Amniotic epithelial cell (primary cell): ENCODE results near the gene GABARAPL1.
"Not testable (repeated sequence)": the region's sequence is repeated elsewhere in the genome, so short reads cannot be mapped to it uniquely, and the experiment has no call there.

Experiments used
- DNase-seq: peaks from one replicate; pipeline ENCODE4 v3.0.0-alpha.2; 2010; ENCODE audit warnings: low read depth

GABARAPL1 gene

DNA sequence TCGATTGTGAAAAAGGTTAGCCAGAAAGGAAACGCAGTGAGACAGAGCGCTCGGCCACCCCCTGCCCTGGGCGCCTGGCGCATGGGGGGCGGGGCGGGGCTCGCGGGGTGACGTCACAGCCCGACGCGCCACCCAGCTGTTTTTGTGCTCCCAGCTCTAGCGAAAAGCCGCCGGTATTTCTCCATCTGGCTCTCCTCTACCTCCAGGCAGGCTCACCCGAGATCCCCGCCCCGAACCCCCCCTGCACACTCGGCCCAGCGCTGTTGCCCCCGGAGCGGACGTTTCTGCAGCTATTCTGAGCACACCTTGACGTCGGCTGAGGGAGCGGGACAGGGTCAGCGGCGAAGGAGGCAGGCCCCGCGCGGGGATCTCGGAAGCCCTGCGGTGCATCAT lies at the start of gene GABARAPL1:
GABARAPL1 (plus strand) TSS at position 139 of the 393 bp plus-strand sequence; CDS start at position 392, 253 bp downstream.
- peak; percentile 83 for DNase-seq

GRCh38 chr12:10163084-10163483 lies 49.6 kb upstream of the GABARAPL1 start:
- no peak for DNase-seq

- peak; percentile 37 for DNase-seq
These were observed 47.3 kb upstream of the GABARAPL1 start for GRCh38 chr12:10165421-10165820.

GRCh38 chr12:10167599-10167998 lies 45.1 kb upstream of the GABARAPL1 start:
- DNase-seq: peak; percentile 70

DNA sequence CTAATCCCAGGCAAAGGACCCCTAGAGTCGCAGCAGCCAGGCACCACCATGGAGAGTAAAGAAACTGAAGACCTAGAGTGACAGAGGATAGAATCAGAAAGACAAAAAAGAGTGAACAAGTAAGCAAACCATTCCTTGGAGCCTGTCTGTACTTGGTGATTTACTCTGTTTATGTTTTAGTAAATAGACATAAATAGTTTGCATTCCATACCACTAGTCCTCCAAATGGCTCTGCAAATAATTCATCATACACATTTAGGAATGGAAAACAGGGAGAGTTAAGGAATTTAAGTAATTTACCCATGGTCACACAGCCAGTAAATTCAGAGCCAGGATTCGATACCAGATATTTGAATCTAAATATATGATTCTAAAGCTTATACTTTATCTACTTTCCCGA lies 43.6 kb upstream of the GABARAPL1 start:
- DNase-seq: peak; percentile 68

DNA sequence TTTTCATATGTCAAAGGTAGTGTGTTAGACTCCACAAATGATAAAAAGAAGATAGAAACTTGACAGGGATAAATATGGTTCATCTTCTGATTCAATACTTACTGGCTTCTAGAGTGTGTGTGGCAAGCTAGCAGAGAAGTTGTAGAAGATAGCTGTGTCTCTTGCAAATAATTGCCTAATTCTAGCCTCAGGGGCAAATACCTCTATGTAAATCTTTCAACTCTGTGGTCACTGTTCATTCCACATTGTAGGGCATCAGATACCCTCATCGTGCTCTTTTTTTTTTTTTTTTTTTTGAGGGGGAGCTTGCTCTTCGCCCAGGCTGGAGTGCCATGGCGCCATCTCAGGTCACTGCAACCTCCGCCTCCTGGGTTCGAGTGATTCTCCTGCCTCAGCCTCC lies 42.5 kb upstream of the GABARAPL1 start:
- peak; percentile 70 for DNase-seq

DNA sequence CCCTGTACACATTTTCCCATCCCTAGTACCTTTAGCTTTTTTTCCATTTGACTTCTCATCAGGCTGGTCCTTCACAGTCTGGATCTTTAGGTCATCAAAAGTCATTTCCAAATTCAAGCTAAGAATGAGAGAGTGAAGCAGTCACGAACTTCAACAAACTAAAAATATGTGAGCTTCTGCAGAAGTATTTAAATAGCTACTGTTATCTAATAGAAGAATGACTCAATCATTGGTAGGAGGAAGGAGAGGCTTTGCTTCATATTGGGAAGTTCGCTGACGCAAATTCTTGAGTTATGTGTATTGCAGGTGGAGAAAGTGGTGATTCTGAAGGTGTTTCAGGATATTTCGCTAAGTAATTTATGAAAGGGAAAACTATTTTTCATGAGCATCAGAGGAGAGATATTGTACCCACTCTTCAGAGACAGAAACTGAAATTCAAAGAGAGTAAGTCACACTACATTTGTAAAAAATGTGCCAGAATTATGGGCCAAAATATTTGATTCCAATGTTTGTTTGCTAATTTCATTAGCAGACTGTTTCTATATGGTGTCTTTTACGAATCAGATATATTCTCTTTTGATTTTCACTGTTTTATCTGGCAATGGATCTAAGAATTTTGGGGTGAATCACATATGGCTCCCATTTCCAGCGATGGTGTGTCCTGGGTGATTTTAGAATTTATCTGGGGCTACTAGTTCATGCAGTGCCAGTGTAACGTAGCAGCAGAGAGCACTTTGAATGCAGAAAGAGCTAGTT lies 40.5 kb upstream of the GABARAPL1 start, which contains the start of gene OLR1:
OLR1 (minus strand) TSS at position 160 of the 756 bp plus-strand sequence; CDS start at position 105, 55 bp downstream.
- peak; percentile 69 for DNase-seq

- DNase-seq: no peak
These were observed 37.6 kb upstream of the GABARAPL1 start for GRCh38 chr12:10174986-10175614.

GRCh38 chr12:10175846-10176636 lies 36.6 kb upstream of the GABARAPL1 start:
- DNase-seq: no peak

DNA sequence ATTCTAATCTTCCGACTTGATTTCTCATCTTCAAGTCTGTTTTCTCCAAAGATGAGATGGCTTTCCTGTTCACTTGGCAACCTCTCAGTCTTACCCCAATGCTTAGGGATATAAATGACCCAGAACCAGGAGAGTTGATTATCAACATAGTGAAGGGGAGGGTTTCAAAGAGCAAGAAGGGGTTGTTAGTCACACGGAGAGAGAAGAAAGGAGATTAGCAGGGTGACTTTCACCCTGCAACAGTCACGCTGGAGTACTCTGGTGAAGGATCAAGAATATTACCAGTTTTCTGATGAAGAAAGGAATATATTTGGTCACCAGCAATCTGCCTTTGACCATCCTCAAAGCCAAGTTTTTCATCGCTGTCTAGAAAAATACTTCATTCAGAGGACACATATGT lies 33.9 kb upstream of the GABARAPL1 start, which contains the start of gene TMEM52B:
TMEM52B (plus strand) TSS at position 212 of the 400 bp plus-strand sequence. CDS start 543 bp downstream, outside the sequence.
- peak; percentile 32 for DNase-seq

DNA sequence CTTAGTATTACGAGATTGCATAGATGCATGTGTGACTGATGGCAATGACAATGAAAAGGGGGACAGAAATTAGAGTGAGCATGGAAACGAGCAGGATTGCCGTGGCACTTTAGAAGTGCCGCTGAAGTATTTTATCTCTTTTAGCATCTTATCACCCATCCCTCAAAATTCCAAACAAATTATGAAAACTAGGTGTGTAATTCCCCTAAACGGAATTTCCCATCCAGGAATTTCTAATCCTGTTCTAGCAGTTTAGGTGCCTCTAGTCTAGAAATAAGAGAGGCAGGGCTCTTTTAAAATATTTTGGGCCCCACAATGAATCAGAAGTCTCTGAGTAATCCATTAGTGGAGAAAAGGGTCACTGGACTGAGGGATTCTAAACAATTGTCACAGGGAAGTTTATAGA lies 32.9 kb upstream of the GABARAPL1 start:
- no peak for DNase-seq

- DNase-seq: peak; percentile 92
These were observed 30.2 kb upstream of the GABARAPL1 start for GRCh38 chr12:10182354-10183049.

- peak; percentile 93 for DNase-seq
These were observed 28.3 kb upstream of the GABARAPL1 start for GRCh38 chr12:10184261-10184843.

GRCh38 chr12:10186299-10186698 lies 26.4 kb upstream of the GABARAPL1 start:
- DNase-seq: no peak

GRCh38 chr12:10186958-10187357 lies 25.7 kb upstream of the GABARAPL1 start:
- DNase-seq: not testable (repeated sequence)

DNA sequence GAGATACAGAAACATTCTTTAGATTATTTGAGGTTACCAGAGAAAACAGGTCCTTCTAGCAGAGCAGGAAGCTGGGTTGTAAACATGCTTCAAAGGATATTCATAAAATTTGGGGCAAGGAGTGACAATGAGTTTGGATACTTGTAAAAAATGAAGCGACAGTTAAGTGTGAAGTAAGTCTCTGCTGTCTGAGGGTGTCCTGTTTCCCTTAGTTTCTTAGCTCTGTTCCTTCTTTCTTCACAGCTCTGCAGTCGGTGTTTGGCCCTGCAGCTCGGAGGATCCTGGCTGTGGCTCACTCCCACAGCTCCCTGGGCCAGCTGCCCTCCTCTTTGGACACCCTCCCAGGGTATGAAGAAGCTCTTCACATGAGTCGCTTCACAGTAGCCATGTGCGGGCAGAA lies 23.0 kb upstream of the GABARAPL1 start:
- peak; percentile 71 for DNase-seq

DNA sequence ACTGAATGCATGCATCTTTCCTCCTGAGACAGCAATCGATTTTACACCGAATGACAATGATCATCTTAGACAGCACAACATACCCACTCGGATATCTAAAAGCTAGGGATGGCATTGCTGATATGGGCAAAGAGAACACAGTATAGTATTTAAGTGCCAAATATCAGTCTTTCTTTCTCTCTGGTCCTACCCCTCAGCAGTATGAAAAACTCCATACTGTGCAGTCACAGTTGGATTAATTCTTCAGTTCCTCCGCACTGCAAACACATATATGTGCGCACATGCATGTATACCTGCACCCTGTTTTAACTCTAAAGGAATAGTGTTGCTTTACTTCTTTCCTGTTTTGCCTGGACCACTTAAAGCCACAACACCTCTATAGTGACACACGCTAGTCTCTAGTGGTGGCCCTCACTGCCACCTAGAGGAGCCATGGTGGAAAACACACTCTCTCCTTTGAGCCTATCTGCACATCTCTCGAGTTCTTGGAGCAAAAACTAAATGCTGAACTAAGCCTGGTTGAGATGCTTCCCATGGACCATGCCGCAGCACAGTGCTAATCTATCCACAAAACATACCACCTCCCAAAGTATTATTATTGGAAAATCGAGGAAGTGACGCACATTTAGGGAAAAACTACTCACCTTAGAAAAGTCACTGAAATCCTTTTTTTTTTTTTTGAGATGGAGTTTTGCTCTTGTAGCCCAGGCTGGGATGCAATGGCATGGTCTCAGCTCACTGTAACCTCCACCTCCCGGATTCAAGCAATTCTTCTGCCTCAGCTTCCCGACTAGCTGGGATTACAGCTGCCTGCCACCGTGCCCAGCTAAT lies 21.9 kb upstream of the GABARAPL1 start:
- peak; percentile 67 for DNase-seq

DNA sequence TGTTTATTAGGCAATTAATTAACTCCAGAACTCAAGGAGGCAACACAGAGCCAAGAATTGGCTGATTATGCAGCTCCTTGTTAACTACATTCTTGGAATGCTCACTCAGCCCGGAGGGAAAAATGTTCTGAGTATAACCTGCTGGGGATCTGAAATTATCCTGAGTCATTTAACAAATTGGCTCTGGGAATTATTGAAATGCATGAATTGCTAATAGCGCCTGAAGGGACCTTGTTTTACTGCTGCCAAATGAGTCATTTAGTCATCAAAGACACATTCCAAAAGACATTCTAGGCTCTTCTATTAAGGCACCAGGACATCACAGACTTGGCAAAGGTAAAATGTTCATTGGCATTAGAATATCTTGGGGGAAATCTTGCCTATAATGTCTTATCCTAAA lies 20.8 kb upstream of the GABARAPL1 start:
- peak; percentile 62 for DNase-seq

DNA sequence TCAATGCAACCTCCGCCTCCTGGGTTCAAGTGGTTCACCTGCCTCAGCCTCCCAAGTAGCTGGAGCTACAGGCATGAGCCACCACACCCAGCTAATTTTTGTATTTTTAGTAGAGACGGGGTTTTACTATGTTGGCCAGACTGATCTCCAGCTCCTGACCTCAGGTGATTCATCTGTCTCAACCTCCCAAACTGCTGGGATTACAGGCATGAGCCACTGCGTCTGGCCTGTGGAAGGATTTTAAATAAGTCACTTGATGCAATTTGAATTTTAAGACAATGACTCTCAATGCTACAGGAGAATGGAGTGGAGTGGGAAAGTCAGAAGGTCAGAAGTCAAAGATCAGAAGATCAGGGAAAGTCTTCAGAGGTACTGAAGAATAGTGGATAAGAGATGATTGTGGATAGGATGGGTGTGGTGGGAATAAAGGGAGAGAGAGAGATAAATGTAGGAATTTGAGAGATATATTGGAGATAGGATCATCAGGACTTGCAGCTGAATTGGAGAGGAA lies 18.5 kb upstream of the GABARAPL1 start:
- DNase-seq: peak; percentile 47

- no peak for DNase-seq
These were observed 16.5 kb upstream of the GABARAPL1 start for GRCh38 chr12:10196210-10196609.
